Measurements from ENCODE around the gene MEI1. TPM values are rescaled to one million over a fixed set of nuclear protein-coding genes. Genes with fewer than 3 reads are reported as not detected.

MEI1 gene
- total and polyA plus RNA-seq, 4 donors: 0.33 to 1.3 (median 0.72) TPM

GRCh38 chr22:41825376-41825775 is 126.1 kb downstream of the MEI1 start:
- Histone ChIP-seq H3K4me3 (ENCODE audit: low read depth in 1 of 3, low read length in 3 of 3) (no peak overlapping the region), H3K9ac (ENCODE audit: low read depth in 1 of 2, low read length in 2 of 2) (no peak overlapping the region), H3K27ac (ENCODE audit: low read depth in 1 of 2, low read length in 2 of 2) (no peak overlapping the region), H3K27me3 (ENCODE audit: control insufficient read depth in 4 of 4, insufficient read depth in 4 of 4, low read length in 3 of 4) (no peaks in the 10 kb centered on the region), H3K36me3 (ENCODE audit: control insufficient read depth in 4 of 4, insufficient read depth in 3 of 4, low read depth in 1 of 4, low read length in 3 of 4) (no peaks in the 10 kb centered on the region), H3K4me1 (ENCODE audit: control insufficient read depth in 4 of 4, insufficient read depth in 4 of 4, low read length in 3 of 4) (no peaks in the 10 kb centered on the region), H3K9me3 (ENCODE audit: control insufficient read depth in 4 of 4, low read length in 3 of 4) (no peaks in the 10 kb centered on the region)
- WGBS: 74% methylated on average over 7 of the region's 7 CpGs
- DNase-seq (ENCODE audit: low spot score): no peak
- TF ChIP-seq RAD21 (IDR thresholded peaks at IDR 0.05) (no peak), ATF3 (IDR thresholded peaks at IDR 0.05) (no peak), FOXA2 (IDR thresholded peaks at IDR 0.05) (no peak), RXRA (IDR thresholded peaks at IDR 0.05) (no peak), MAX (IDR thresholded peaks at IDR 0.05) (no peak), HNF4G (IDR thresholded peaks at IDR 0.05) (no peak), ZBTB33 (IDR thresholded peaks at IDR 0.05) (no peak), JUND (IDR thresholded peaks at IDR 0.05) (no peak), REST (IDR thresholded peaks at IDR 0.05) (no peak), TAF1 (conservative IDR thresholded peaks at IDR 0.05) (no peak), SP1 (IDR thresholded peaks at IDR 0.05) (no peak), HNF4A (conservative IDR thresholded peaks at IDR 0.05) (no peak), CTCF (IDR thresholded peaks at IDR 0.05; ENCODE audit: low read depth, low read length, missing input control) (no peak), NR2F2 (IDR thresholded peaks at IDR 0.05) (no peak), YY1 (IDR thresholded peaks at IDR 0.05) (no peak), EGR1 (IDR thresholded peaks at IDR 0.05; ENCODE audit: low read depth in 2 of 2) (no peak), FOXA1 (IDR thresholded peaks at IDR 0.05) (no peak), GABPA (IDR thresholded peaks at IDR 0.05 in 1 of 2, conservative IDR thresholded peaks at IDR 0.05 in 1 of 2) (no peak)

All from liver (tissue), 9 donors.